ENCODE results near the gene FGF12. TPM values are rescaled to one million over a fixed set of nuclear protein-coding genes. Genes with fewer than 3 reads are reported as not detected.
A peak's percentile ranks its signal among the peaks of the same experiment; 100 is the strongest.

FGF12 gene
- total and polyA plus RNA-seq, 2 of the 13 experiments (the other 11 are each of a cell fraction or from before 2014, with no cell fraction given), result 0.07 TPM; not detected in 1

DNA sequence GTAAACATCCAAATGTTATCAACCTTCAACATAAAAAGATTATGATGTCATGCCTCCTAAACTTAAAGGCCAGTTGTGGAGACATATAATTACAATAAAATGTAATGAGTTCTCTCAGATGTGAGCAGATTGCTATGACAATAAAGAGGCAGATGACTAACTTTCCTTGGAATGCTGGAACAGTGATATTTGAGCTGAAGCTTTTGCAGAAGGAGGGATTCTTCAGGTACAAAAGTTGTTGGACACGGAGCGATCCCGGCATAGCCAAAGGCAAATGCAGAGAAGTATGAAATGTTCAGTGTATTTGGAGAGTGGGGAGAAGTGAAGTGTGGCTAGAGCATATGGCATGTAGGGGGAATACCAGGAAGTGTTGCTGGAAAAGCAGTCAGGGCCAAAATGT is 520.1 kb downstream of the FGF12 start:
- Histone ChIP-seq H3K4me1 (ENCODE audit: insufficient read depth, low read length) (no peaks in the 10 kb centered on the region), H3K27me3 (ENCODE audit: control insufficient read depth in 1 of 2, insufficient read depth in 2 of 2, low read length in 2 of 2) (no peaks in the 10 kb centered on the region), H3K4me3 (replicated peaks in 1 of 3; ENCODE audit: insufficient read depth in 1 of 3, low read depth in 2 of 3, low read length in 3 of 3) (no peak overlapping the region), H3K36me3 (replicated peaks in 1 of 2; ENCODE audit: control insufficient read depth in 1 of 2, insufficient read depth in 2 of 2, low read length in 2 of 2) (no peaks in the 10 kb centered on the region), H3K9me3 (ENCODE audit: low read length) (no peaks in the 10 kb centered on the region), H3K9ac (ENCODE audit: insufficient read depth, low read depth, low read length) (no peak overlapping the region), H3K4me2 (ENCODE audit: low read depth, low read length) (no peak overlapping the region), H4K20me1 (ENCODE audit: insufficient read depth, low read length) (no peaks in the 10 kb centered on the region), H3K27ac (ENCODE audit: extremely low read length, insufficient read depth, low read length) (no peak overlapping the region), H2AFZ (ENCODE audit: low read length) (no peak overlapping the region), H3K79me2 (ENCODE audit: insufficient read depth, low read length) (no peaks in the 10 kb centered on the region)
- FAIRE-seq (no peak), DNase-seq (ENCODE audit: low spot score) (no peak), ATAC-seq (no peak)
- TF ChIP-seq IKZF4 (CRISPR knock-in tag; IDR thresholded peaks at IDR 0.05; ENCODE audit: borderline replicate concordance, low read depth, not compliant biosample characterization) (no peak), ATF7 (IDR thresholded peaks at IDR 0.05) (peak; percentile 59), ATF7 (CRISPR knock-in tag; IDR thresholded peaks at IDR 0.05) (no peak), KLF15 (CRISPR knock-in tag; IDR thresholded peaks at IDR 0.05; ENCODE audit: borderline replicate concordance) (no peak)
- ChIA-PET POLR2A (no interaction called here), CTCF (ENCODE audit: low intra/inter-chr PET ratio, low total read pairs) (no interaction called here)
- intact Hi-C loops (cut with micrococcal nuclease; ENCODE audit: unreplicated experiment), result no loop called here
- 93% methylated on average over 3 of the region's 3 CpGs for WGBS (ENCODE audit: low lambda C conversion rate)
- in situ Hi-C loops (cut with HindIII; ENCODE audit: extremely low pct_ligation_motif_present, low pct_unique_long_range_greater_than_20kb), result no loop called here
- BruUV-seq (replicated peaks), result no TSS peak

DNA sequence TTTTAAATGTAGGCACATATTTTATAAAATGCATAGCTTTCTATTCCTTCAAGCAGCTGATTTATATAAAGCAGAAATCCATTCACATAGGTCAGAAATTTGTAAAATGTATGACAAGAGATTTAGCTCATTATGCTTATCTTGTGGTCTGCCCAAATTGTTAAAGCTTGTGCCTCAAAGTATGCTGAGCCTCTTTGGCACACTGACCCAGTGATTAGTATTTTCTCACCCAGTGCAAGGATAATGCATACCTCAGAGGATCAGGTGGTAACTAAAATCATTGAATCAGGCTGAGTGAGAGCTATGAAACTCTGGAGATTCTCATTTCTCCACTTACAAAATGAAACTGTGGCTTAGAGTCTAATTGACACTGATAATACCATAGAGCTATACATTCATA is 533.3 kb downstream of the FGF12 start:
- H3K4me2 ChIP-seq (ENCODE audit: low read depth, low read length), result no peak overlapping the region
- H2AFZ ChIP-seq (ENCODE audit: low read length), result no peak overlapping the region
- FAIRE-seq (no peak), DNase-seq (ENCODE audit: low spot score) (no peak), ATAC-seq (no peak)
- H3K4me1 ChIP-seq (ENCODE audit: insufficient read depth, low read length), result no peaks in the 10 kb centered on the region
- no peak overlapping the region for H3K4me3 ChIP-seq (replicated peaks in 1 of 3; ENCODE audit: insufficient read depth in 1 of 3, low read depth in 2 of 3, low read length in 3 of 3)
- no peaks in the 10 kb centered on the region; a peak in 1 of 5 replicates for H3K27me3 ChIP-seq (ENCODE audit: control insufficient read depth in 1 of 2, insufficient read depth in 2 of 2, low read length in 2 of 2)
- no peak overlapping the region for H3K27ac ChIP-seq (ENCODE audit: extremely low read length, insufficient read depth, low read length)
- POLR2A ChIA-PET, result no interaction called here
- no peaks in the 10 kb centered on the region for H4K20me1 ChIP-seq (ENCODE audit: insufficient read depth, low read length)
- CTCF ChIA-PET (ENCODE audit: low intra/inter-chr PET ratio, low total read pairs), result no interaction called here
- H3K36me3 ChIP-seq (replicated peaks in 1 of 2; ENCODE audit: control insufficient read depth in 1 of 2, insufficient read depth in 2 of 2, low read length in 2 of 2), result no peaks in the 10 kb centered on the region
- in situ Hi-C loops (cut with HindIII; ENCODE audit: extremely low pct_ligation_motif_present, low pct_unique_long_range_greater_than_20kb) (no loop called here), intact Hi-C loops (cut with micrococcal nuclease; ENCODE audit: unreplicated experiment) (no loop called here)
- BruUV-seq (replicated peaks), result no TSS peak
- H3K79me2 ChIP-seq (ENCODE audit: insufficient read depth, low read length), result no peaks in the 10 kb centered on the region
- no peaks in the 10 kb centered on the region for H3K9me3 ChIP-seq (ENCODE audit: low read length)
- no peak overlapping the region for H3K9ac ChIP-seq (ENCODE audit: insufficient read depth, low read depth, low read length)
- TF ChIP-seq ELF3 (CRISPR knock-in tag; IDR thresholded peaks at IDR 0.05), result no peak
- TF ChIP-seq, protein P1, sequence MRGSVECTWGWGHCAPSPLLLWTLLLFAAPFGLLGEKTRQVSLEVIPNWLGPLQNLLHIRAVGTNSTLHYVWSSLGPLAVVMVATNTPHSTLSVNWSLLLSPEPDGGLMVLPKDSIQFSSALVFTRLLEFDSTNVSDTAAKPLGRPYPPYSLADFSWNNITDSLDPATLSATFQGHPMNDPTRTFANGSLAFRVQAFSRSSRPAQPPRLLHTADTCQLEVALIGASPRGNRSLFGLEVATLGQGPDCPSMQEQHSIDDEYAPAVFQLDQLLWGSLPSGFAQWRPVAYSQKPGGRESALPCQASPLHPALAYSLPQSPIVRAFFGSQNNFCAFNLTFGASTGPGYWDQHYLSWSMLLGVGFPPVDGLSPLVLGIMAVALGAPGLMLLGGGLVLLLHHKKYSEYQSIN (CRISPR knock-in tag; IDR thresholded peaks at IDR 0.05; ENCODE audit: borderline replicate concordance), result no peak
- no peak for TF ChIP-seq NFIB (CRISPR knock-in tag; IDR thresholded peaks at IDR 0.05; ENCODE audit: borderline replicate concordance)
- TF ChIP-seq MAF1 (CRISPR knock-in tag; IDR thresholded peaks at IDR 0.05; ENCODE audit: borderline replicate concordance), result no peak
- no peak for TF ChIP-seq ZNF253 (CRISPR knock-in tag; IDR thresholded peaks at IDR 0.05; ENCODE audit: borderline replicate concordance)
- no peak for TF ChIP-seq ZSCAN12 (CRISPR knock-in tag; IDR thresholded peaks at IDR 0.05)
- TF ChIP-seq KLF6 (CRISPR knock-in tag; IDR thresholded peaks at IDR 0.05), result no peak
- TF ChIP-seq MAFK (conservative IDR thresholded peaks at IDR 0.05 in 1 of 2, IDR thresholded peaks at IDR 0.05 in 1 of 2; ENCODE audit: low read length in 2 of 2), result no peak
- TF ChIP-seq TAF15 (IDR thresholded peaks at IDR 0.05; ENCODE audit: low read depth, low read length, poor library complexity, severe bottlenecking), result no peak
- no peak for TF ChIP-seq CC2D1A (CRISPR knock-in tag; IDR thresholded peaks at IDR 0.05)
- TF ChIP-seq NR2C2 (CRISPR knock-in tag; IDR thresholded peaks at IDR 0.05; ENCODE audit: borderline replicate concordance), result no peak
- TF ChIP-seq HMGA1 (CRISPR knock-in tag; conservative IDR thresholded peaks at IDR 0.05), result no peak
- no peak for TF ChIP-seq MYC (CRISPR knock-in tag; IDR thresholded peaks at IDR 0.05; ENCODE audit: borderline replicate concordance)
- no peak for TF ChIP-seq ZNF430 (CRISPR knock-in tag; IDR thresholded peaks at IDR 0.05)
- TF ChIP-seq, protein P2, sequence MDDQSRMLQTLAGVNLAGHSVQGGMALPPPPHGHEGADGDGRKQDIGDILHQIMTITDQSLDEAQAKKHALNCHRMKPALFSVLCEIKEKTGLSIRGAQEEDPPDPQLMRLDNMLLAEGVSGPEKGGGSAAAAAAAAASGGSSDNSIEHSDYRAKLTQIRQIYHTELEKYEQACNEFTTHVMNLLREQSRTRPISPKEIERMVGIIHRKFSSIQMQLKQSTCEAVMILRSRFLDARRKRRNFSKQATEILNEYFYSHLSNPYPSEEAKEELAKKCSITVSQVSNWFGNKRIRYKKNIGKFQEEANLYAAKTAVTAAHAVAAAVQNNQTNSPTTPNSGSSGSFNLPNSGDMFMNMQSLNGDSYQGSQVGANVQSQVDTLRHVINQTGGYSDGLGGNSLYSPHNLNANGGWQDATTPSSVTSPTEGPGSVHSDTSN (CRISPR knock-in tag; IDR thresholded peaks at IDR 0.05; ENCODE audit: borderline replicate concordance), result no peak

All from HepG2 (cell line).